SU-DHL-6 (cell line): ENCODE data around the gene EIF1B.

Experiments used
- H2AFZ ChIP-seq: fragments of 200-600 bp; sonication (generic); 2 replicates; pipeline ENCODE4 v1.6.1; 2014; ENCODE audit warnings: low read depth, mild to moderate bottlenecking, moderate library complexity, mixed read lengths, antibody characterized with exemption, low read length; ENCODE audit not compliant: severe bottlenecking
- H3F3A ChIP-seq: fragments of 200-600 bp; shearing (Covaris generic); 2 replicates; pipeline ENCODE4 v1.6.0; 2016; ENCODE audit warnings: antibody characterized with exemption, mild to moderate bottlenecking; ENCODE audit not compliant: insufficient read depth
- H3K27ac ChIP-seq: fragments of 200-600 bp; sonication (generic); 2 replicates; pipeline ENCODE4 v1.5.1; 2016; ENCODE audit warnings: low read depth, mild to moderate bottlenecking, low read length, moderate library complexity, mixed read lengths
- H3K27me3 ChIP-seq: fragments of 200-600 bp; sonication (generic), shearing (Covaris generic); 2 replicates; pipeline ENCODE4 v1.6.0; 2014; ENCODE audit warnings: mild to moderate bottlenecking, low read length
- H3K36me3 ChIP-seq: fragments of 200-600 bp; sonication (generic); 2 replicates; pipeline ENCODE4 v1.6.1; 2014; ENCODE audit warnings: mild to moderate bottlenecking, low read length, mixed read lengths
- H3K4me2 ChIP-seq: fragments of 300-600, 200-600 bp; shearing (Covaris generic), sonication (generic); 2 replicates; pipeline ENCODE4 v1.6.0; 2014; ENCODE audit warnings: low read length, low read depth, mild to moderate bottlenecking; ENCODE audit not compliant: poor library complexity, severe bottlenecking
- H3K4me3 ChIP-seq: fragments of 200-600 bp; sonication (generic); 2 replicates; pipeline ENCODE4 v1.5.1; 2014; ENCODE audit warnings: antibody characterized with exemption, low read length, mild to moderate bottlenecking, mixed read lengths; ENCODE audit not compliant: insufficient read depth, poor library complexity, severe bottlenecking
- H3K79me2 ChIP-seq: fragments of 200-600 bp; sonication (generic); 2 replicates; pipeline ENCODE4 v1.6.1; 2014; ENCODE audit warnings: mild to moderate bottlenecking, low read length, moderate library complexity; ENCODE audit not compliant: insufficient read depth
- H3K9ac ChIP-seq: fragments of 200-600 bp; sonication (generic); 2 replicates; pipeline ENCODE4 v1.7.0; 2014; ENCODE audit warnings: mild to moderate bottlenecking, low read length
- H3K9me2 ChIP-seq: fragments of 200-600 bp; sonication (generic); replicated peaks from 2 replicates; pipeline ENCODE4 v1.6.1; 2014; ENCODE audit warnings: low read length; ENCODE audit not compliant: insufficient read depth
- H3K9me3 ChIP-seq: fragments of 200-600 bp; sonication (generic); 2 replicates; pipeline ENCODE4 v1.6.1; 2014; ENCODE audit warnings: low read length, mixed read lengths; ENCODE audit not compliant: insufficient read depth
- H4K20me1 ChIP-seq: fragments of 200-600 bp; sonication (generic); 2 replicates; pipeline ENCODE4 v1.6.1; 2014; ENCODE audit warnings: low read depth, mild to moderate bottlenecking, antibody characterized with exemption, low read length, moderate library complexity, mixed read lengths
- CTCF ChIP-seq: fragments of 200-600 bp; sonication (generic); IDR thresholded peaks from one replicate; pipeline ENCODE4 v1.5.1; 2017; ENCODE audit warnings: antibody characterized with exemption, mild to moderate bottlenecking, low read length, moderate library complexity; ENCODE audit not compliant: insufficient read depth, poor library complexity, severe bottlenecking
- EZH2phosphoT487 ChIP-seq: fragments of 200-600 bp; sonication (generic), shearing (Covaris generic); conservative IDR thresholded peaks from 2 replicates; pipeline ENCODE4 v1.6.1; 2018; ENCODE audit warnings: mild to moderate bottlenecking, antibody characterized with exemption, low read length, moderate library complexity, mixed read lengths

The EIF1B gene

GRCh38 chr3:40341671-40342070 lies 32.2 kb downstream of the EIF1B start:
- Histone ChIP-seq H3F3A (no peaks in the 10 kb centered on the region), H3K9me2 (no peaks in the 10 kb centered on the region), H3K79me2 (no peaks in the 10 kb centered on the region), H4K20me1 (no peaks in the 10 kb centered on the region), H3K4me3 (no peak overlapping the region), H3K27me3 (no peaks in the 10 kb centered on the region), H2AFZ (no peak overlapping the region), H3K9ac (no peak overlapping the region), H3K27ac (no peak overlapping the region), H3K9me3 (no peaks in the 10 kb centered on the region), H3K36me3 (no peaks in the 10 kb centered on the region), H3K4me2 (no peak overlapping the region)
- TF ChIP-seq CTCF (no peak), EZH2phosphoT487 (no peak)

- TF ChIP-seq CTCF (no peak), EZH2phosphoT487 (no peak)
- no peak overlapping the region for H2AFZ ChIP-seq
Observed at GRCh38 chr3:40350529-40350928, 41.0 kb downstream of the EIF1B start.

GRCh38 chr3:40355410-40355809 lies 45.9 kb downstream of the EIF1B start:
- H3K4me3 ChIP-seq: no peak overlapping the region
- TF ChIP-seq CTCF: no peak
- TF ChIP-seq EZH2phosphoT487: no peak

More at GRCh38 chr3:40350529-40350928, 41.0 kb downstream of the EIF1B start:
- no peaks in the 10 kb centered on the region for H3F3A ChIP-seq
- no peak overlapping the region for H3K27ac ChIP-seq
- H3K9ac ChIP-seq: no peak overlapping the region
- H3K27me3 ChIP-seq: no peaks in the 10 kb centered on the region
- 0 out of 2 replicates have a peak, but pooled peaks cover 3% of the 10 kb centered on the region for H3K36me3 ChIP-seq
- H3K9me3 ChIP-seq: peaks cover 10% of the 10 kb centered on the region; the same call in 1 of the 2 replicates
- H4K20me1 ChIP-seq: no peaks in the 10 kb centered on the region
- no peaks in the 10 kb centered on the region for H3K79me2 ChIP-seq
- no peaks in the 10 kb centered on the region for H3K9me2 ChIP-seq
- H3K4me3 ChIP-seq: no peak overlapping the region
- no peak overlapping the region for H3K4me2 ChIP-seq

More at GRCh38 chr3:40355410-40355809, 45.9 kb downstream of the EIF1B start:
- Histone ChIP-seq H3K9me2 (no peaks in the 10 kb centered on the region), H3K9me3 (peaks cover 10% of the 10 kb centered on the region; the same call in 1 of the 2 replicates), H3F3A (no peaks in the 10 kb centered on the region), H2AFZ (no peak overlapping the region), H3K79me2 (no peaks in the 10 kb centered on the region), H3K9ac (no peak overlapping the region), H3K27ac (no peak overlapping the region), H3K4me2 (no peak overlapping the region), H3K36me3 (no peaks in the 10 kb centered on the region), H4K20me1 (no peaks in the 10 kb centered on the region), H3K27me3 (no peaks in the 10 kb centered on the region)
